GM18858 (cell line): Measurements from ENCODE around the gene ELL2.
"Not testable (repeated sequence)": the region's sequence is repeated elsewhere in the genome, so short reads cannot be mapped to it uniquely, and the experiment has no call there.

Experiments
- ATAC-seq: cut with Tn5 transposase; IDR thresholded peaks from one replicate; pipeline ENCODE4 v1.9.1; 2021; ENCODE audit not compliant: unreplicated experiment

Gene ELL2

GRCh38 chr5:95841914-95842812, 119.5 kb downstream of the ELL2 start:
- no peak for ATAC-seq

GRCh38 chr5:95840956-95841705, 120.5 kb downstream of the ELL2 start:
- no peak for ATAC-seq

DNA sequence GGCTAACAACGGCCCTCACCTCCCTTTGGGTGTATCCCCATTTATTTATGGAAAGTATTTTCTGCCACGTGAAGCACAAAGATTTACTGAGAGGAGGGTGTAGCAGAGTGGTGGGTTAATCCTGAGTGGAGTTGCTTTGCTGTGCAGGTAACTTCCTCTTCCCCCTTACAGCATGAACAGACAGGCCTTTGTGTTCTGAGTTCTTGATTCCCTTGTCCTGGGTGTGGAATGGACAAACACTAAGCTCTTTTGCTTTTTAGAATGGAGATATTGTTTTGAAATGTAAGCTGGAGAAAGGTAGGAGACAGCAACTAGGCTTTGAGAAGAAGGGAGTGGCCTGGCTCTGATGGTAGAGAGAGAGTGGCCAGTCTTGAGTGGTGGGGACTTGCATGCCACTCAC, 122.0 kb downstream of the ELL2 start:
- ATAC-seq: no peak

DNA sequence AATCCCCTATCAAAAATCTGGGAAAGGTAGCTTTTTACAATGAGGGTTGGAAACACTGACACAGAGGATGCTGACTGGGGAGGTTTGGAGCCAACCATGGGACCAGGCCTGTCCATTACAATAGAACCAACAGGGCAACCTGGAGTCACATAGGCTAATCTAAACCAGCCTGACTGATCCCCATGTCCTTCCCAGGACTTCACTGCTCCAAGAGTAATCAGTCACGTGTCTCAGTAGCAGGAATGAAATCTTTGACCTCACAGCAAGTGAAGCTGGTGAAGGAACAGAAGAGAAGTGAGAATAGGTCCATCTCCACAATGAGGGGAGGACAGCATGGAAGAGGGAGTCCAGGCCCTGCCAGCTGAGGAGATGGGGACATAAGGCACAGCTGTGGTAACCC, 123.1 kb downstream of the ELL2 start:
- ATAC-seq: no peak

GRCh38 chr5:95838001-95838520, 123.6 kb downstream of the ELL2 start:
- ATAC-seq: no peak

DNA sequence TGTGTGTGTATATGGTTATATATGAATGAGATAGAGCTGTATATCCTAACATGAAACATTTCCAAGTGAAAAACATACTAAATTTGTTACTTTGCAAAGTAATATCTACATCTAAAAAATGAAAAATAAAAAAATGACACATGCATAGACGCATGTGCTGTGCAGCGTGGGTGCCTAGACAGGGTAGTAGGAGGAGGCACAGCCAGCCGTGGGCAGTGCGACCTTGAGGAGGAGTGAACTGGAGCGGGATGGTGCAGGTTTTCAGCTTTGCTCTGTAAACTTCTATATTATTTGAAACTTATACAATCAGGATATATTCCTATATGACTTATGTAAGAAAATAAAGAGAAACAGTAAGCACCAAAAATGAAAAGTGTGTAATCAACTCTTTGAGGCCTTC, 124.2 kb downstream of the ELL2 start:
- ATAC-seq: no peak

DNA sequence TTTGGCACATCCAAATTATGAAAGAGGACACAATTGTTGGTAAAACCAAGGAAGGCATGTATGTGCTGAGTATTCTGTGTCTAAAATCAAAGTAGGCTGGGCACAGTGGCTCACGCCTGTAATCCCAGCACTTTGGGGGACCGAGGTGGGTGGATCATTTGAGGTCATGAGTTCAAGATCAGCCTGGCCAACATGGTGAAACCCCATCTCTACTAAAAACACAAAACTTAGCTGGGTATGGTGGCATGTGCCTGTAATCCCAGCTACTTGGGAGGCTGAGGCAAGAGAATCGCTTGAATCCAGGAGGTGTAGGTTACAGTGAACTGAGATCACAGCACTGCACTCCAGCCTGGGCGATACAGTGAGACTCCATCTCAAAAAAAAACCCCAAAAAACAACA, 124.7 kb downstream of the ELL2 start:
- not testable (repeated sequence) for ATAC-seq

GRCh38 chr5:95836544-95836943, 125.1 kb downstream of the ELL2 start:
- peak; percentile 18 for ATAC-seq

DNA sequence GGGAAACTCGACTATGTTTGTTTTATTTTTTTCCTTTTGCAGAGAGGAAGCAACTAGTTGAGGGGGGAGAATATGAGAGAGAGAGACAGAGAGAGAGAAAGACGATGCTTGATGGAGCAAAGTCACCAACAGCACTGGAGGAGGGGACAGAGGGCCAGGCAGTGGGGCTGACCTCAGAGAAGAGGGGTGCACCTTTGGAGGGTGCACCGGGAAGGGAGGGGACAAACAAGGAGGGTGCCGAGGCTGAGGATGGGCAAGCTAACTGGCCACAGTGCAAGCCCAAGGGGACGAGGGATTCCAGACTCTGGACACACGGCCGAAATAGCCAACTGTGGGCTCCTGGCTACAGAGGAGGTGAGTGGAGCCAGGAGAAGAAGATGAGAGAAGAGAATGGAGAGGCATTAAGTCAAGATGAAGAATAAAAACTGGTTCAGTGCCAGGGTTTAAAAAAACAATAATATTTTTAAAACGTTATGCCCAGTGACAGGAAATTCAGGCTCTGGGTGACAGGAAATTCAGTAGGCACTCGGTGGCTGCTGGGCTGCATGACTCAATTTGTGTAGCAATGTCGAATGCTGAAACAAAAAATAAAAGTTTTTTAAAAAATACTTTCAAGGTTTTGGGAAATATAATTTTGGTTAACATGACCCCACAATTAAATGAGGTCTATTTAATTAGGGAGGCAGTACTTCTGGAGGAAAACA, 125.8 kb downstream of the ELL2 start:
- ATAC-seq: no peak
